ENCODE results near the gene L1CAM.

Gene L1CAM

GRCh38 chrX:153831429-153832150 is 54.4 kb downstream of the L1CAM start:
- H3K9me3 ChIP-seq (ENCODE audit: low read depth, low read length), result no peaks in the 10 kb centered on the region
- H3K9ac ChIP-seq (ENCODE audit: insufficient read length), result no peak overlapping the region
- H3K27ac ChIP-seq, result no peak overlapping the region
- DNase-seq (ENCODE audit: low read depth, low spot score), result no peak
- TF ChIP-seq POLR2AphosphoS5 (IDR thresholded peaks at IDR 0.05; ENCODE audit: borderline replicate concordance, low read depth, low read length) (no peak), EZH2 (IDR thresholded peaks at IDR 0.05) (no peak), FOXP2 (optimal IDR thresholded peaks at IDR 0.05; ENCODE audit: control extremely low read depth, extremely low read length, insufficient read depth) (no peak)
- H3K4me3 ChIP-seq, result no peak overlapping the region
- H3K36me3 ChIP-seq (ENCODE audit: insufficient read depth, low read length), result no peaks in the 10 kb centered on the region

DNA sequence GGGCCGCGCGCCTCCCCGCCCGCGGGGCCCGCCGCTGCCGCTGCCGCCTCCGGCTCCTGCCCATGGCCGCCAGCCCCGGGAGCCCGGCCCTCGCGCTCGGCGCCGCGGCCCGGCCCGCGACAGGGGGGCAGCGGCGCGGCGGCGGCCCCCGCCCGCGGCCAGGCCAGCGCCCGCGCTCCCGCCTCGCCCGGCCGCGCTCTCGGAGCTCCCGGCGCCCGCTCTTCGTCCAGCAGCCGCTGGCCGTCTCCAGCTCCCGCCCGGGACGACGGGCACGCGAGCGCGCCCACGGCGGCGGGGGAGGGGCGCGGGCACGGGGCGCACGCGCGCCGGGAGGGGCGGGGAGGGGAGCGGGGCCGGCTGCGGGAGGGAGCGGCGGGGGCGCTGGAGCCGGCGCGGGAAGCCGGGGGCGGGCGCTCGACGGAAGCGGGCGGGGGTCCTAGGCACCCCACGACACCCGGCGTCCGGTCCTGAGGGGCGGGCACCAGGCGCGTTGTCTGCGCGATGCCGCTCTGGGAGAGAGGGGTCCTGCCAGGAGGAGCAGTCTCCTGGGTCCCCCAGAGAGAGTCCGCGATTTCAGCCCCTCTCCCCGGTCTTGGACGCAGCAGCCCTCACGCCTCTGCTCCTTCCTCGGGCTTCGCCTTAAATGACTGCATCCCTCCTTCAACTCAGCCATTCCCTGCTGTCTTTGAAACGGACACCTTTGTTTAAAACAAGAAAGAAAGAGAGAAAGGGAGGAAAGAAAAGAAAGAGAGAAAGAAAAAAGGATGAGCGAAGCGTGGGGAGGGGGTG is 55.1 kb downstream of the L1CAM start:
- no peak overlapping the region for H3K27ac ChIP-seq
- DNase-seq (ENCODE audit: low read depth, low spot score), result no peak
- no peak for TF ChIP-seq FOXP2 (optimal IDR thresholded peaks at IDR 0.05; ENCODE audit: control extremely low read depth, extremely low read length, insufficient read depth)
- no peak for TF ChIP-seq EZH2 (IDR thresholded peaks at IDR 0.05)
- TF ChIP-seq POLR2AphosphoS5 (IDR thresholded peaks at IDR 0.05; ENCODE audit: borderline replicate concordance, low read depth, low read length), result no peak
- H3K9me3 ChIP-seq (ENCODE audit: low read depth, low read length), result no peaks in the 10 kb centered on the region
- H3K9ac ChIP-seq (ENCODE audit: insufficient read length), result no peak overlapping the region
- H3K4me3 ChIP-seq, result peak overlapping the region; percentile 52
- no peaks in the 10 kb centered on the region for H3K36me3 ChIP-seq (ENCODE audit: insufficient read depth, low read length)

DNA sequence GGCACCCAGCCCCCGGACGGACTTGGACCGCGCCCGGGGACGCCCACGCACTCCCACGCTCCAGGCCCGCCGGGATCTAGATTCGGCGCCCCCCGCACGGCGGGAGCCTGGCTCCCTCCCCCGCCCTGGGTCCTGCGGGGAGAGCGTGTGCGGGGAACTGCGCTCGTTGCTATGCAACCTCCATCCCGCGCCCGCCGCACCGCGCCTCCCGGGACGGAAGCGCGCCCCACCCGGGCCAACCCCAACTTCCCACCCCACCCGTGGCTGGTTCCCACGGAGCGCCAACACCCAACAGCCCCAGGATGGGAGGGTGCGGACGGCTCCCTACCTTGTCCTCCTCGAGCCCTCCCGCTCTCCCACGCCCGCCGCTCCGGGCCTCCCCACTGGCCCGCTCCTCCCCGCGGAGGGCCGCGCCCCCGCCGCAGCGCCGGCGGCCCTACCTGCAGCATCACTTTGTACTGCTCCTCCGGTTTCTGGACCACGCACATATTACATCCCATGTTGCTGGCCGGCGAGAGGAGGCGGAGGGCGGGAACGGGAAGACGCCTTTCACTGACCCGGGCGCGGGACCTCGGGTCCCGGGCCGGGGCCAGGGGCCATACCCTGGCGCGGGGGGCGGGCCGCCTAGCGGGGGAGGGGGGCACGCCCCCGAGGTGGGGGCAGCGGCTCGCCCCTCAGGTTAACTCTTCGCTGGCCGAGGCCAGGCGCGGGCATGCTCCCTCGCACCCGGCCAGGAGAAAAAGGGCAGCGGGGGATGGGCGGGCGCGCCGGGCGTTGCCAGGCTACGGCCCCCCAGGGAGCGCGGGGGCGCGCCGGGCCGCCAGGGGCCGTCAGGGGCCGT is 56.0 kb downstream of the L1CAM start, which contains the start of gene PDZD4:
TSS of gene PDZD4 (minus strand) at position 746 of the 841 bp plus-strand sequence. CDS start at position 500, 246 bp downstream.
- Histone ChIP-seq H3K9me3 (ENCODE audit: low read depth, low read length) (no peaks in the 10 kb centered on the region), H3K36me3 (ENCODE audit: insufficient read depth, low read length) (no peaks in the 10 kb centered on the region), H3K4me3 (peak within 1 kb of the TSS; percentile 77), H3K9ac (ENCODE audit: insufficient read length) (no peak within 1 kb of the TSS), H3K27ac (no peak within 1 kb of the TSS)
- DNase-seq (ENCODE audit: low read depth, low spot score), result no peak
- no peak for TF ChIP-seq POLR2AphosphoS5 (IDR thresholded peaks at IDR 0.05; ENCODE audit: borderline replicate concordance, low read depth, low read length)
- TF ChIP-seq EZH2 (IDR thresholded peaks at IDR 0.05), result no peak
- no peak for TF ChIP-seq FOXP2 (optimal IDR thresholded peaks at IDR 0.05; ENCODE audit: control extremely low read depth, extremely low read length, insufficient read depth)

DNA sequence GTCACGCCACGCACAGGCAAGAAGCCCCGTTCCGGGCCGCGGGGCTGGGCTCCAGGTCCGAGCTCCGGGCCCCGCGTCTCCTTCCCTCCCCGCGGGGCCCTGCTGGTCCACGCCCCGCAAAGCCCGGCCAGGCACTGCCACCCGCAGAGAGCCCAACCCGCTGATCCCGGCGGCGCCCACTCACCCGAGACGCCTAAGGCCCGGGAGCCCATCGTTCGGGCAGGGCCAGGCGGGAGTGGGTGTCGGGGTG is 56.5 kb downstream of the L1CAM start:
- Histone ChIP-seq H3K4me3 (peak overlapping the region; percentile 77), H3K9ac (ENCODE audit: insufficient read length) (no peak overlapping the region)

DNA sequence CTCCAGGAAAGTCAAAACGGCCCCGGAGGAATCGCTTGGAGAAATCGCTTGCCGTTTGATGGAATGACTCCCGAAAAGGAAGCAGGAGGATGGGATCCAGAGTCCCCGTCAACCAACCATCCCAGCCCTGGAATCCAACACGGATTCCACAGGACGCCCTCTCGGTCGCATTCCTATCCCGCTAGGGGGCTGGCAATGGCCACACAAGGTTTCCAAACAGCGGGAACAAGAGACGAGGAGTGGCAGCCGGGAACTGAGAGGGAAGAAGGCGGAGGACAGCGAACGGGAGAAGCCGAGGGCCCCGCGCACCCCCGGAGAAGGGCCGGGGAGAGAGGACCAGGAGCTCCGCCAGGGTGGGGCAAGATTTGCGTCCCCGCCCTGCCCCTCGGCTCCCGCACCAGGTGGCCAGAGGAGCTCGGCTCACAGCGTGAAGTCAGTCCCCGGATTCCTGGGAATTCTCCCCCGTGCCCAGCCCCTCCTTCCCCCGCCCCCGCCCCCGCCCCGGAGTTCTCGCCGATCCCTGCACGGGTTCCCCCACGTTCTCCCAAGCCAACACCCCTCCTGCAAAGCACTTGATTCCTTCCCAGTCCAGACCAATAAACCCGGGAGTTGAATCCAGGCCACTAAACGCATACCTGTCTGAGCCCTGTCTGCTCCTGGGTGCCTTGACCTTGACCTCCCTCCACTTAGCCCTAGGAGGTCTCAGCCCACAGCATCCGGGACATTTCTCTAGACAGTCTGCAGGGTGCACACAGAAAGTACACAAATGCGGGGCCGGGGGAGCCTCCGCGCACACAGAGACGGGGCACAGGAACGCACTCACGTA is 57.0 kb downstream of the L1CAM start:
- TF ChIP-seq POLR2AphosphoS5 (IDR thresholded peaks at IDR 0.05; ENCODE audit: borderline replicate concordance, low read depth, low read length), result no peak
- TF ChIP-seq FOXP2 (optimal IDR thresholded peaks at IDR 0.05; ENCODE audit: control extremely low read depth, extremely low read length, insufficient read depth), result no peak
- TF ChIP-seq EZH2 (IDR thresholded peaks at IDR 0.05), result no peak
- no peak for DNase-seq (ENCODE audit: low read depth, low spot score)
- no peaks in the 10 kb centered on the region for H3K9me3 ChIP-seq (ENCODE audit: low read depth, low read length)
- no peak overlapping the region for H3K9ac ChIP-seq (ENCODE audit: insufficient read length)
- no peaks in the 10 kb centered on the region for H3K36me3 ChIP-seq (ENCODE audit: insufficient read depth, low read length)
- H3K27ac ChIP-seq, result no peak overlapping the region
- peak overlapping the region; percentile 77 for H3K4me3 ChIP-seq

More for the DNA sequence above, 56.5 kb downstream of the L1CAM start:
- H3K27ac ChIP-seq, result no peak overlapping the region
- no peaks in the 10 kb centered on the region for H3K36me3 ChIP-seq (ENCODE audit: insufficient read depth, low read length)
- no peaks in the 10 kb centered on the region for H3K9me3 ChIP-seq (ENCODE audit: low read depth, low read length)
- TF ChIP-seq EZH2 (IDR thresholded peaks at IDR 0.05) (no peak), POLR2AphosphoS5 (IDR thresholded peaks at IDR 0.05; ENCODE audit: borderline replicate concordance, low read depth, low read length) (no peak), FOXP2 (optimal IDR thresholded peaks at IDR 0.05; ENCODE audit: control extremely low read depth, extremely low read length, insufficient read depth) (no peak)
- DNase-seq (ENCODE audit: low read depth, low spot score), result no peak

GRCh38 chrX:153828308-153828707 is 57.7 kb downstream of the L1CAM start:
- TF ChIP-seq POLR2AphosphoS5 (IDR thresholded peaks at IDR 0.05; ENCODE audit: borderline replicate concordance, low read depth, low read length), result no peak
- TF ChIP-seq FOXP2 (optimal IDR thresholded peaks at IDR 0.05; ENCODE audit: control extremely low read depth, extremely low read length, insufficient read depth), result no peak
- no peak for TF ChIP-seq EZH2 (IDR thresholded peaks at IDR 0.05)
- Histone ChIP-seq H3K9me3 (ENCODE audit: low read depth, low read length) (no peaks in the 10 kb centered on the region), H3K36me3 (ENCODE audit: insufficient read depth, low read length) (no peaks in the 10 kb centered on the region), H3K9ac (ENCODE audit: insufficient read length) (no peak overlapping the region), H3K27ac (no peak overlapping the region), H3K4me3 (no peak overlapping the region)
- DNase-seq (ENCODE audit: low read depth, low spot score), result no peak

- no peak overlapping the region for H3K9ac ChIP-seq (ENCODE audit: insufficient read length)
- H3K27ac ChIP-seq, result no peak overlapping the region
- no peak overlapping the region for H3K4me3 ChIP-seq
- DNase-seq (ENCODE audit: low read depth, low spot score), result no peak
- H3K36me3 ChIP-seq (ENCODE audit: insufficient read depth, low read length), result no peaks in the 10 kb centered on the region
- H3K9me3 ChIP-seq (ENCODE audit: low read depth, low read length), result no peaks in the 10 kb centered on the region
- TF ChIP-seq EZH2 (IDR thresholded peaks at IDR 0.05) (no peak), FOXP2 (optimal IDR thresholded peaks at IDR 0.05; ENCODE audit: control extremely low read depth, extremely low read length, insufficient read depth) (no peak), POLR2AphosphoS5 (IDR thresholded peaks at IDR 0.05; ENCODE audit: borderline replicate concordance, low read depth, low read length) (no peak)
Measured at GRCh38 chrX:153827903-153828302, 58.1 kb downstream of the L1CAM start.

Data from SK-N-MC (cell line).